ENCODE results near the gene SBSN. TPM values are rescaled to one million over a fixed set of nuclear protein-coding genes. Genes with fewer than 3 reads are reported as not detected.

Gene SBSN, protein sequence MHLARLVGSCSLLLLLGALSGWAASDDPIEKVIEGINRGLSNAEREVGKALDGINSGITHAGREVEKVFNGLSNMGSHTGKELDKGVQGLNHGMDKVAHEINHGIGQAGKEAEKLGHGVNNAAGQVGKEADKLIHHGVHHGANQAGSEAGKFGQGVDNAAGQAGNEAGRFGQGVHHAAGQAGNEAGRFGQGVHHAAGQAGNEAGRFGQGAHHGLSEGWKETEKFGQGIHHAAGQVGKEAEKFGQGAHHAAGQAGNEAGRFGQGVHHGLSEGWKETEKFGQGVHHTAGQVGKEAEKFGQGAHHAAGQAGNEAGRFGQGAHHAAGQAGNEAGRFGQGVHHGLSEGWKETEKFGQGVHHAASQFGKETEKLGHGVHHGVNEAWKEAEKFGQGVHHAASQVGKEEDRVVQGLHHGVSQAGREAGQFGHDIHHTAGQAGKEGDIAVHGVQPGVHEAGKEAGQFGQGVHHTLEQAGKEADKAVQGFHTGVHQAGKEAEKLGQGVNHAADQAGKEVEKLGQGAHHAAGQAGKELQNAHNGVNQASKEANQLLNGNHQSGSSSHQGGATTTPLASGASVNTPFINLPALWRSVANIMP
- 0.09 TPM in 1 of 2 replicates, not detected in the other for total RNA-seq

GRCh38 chr19:35528218-35529038 is at the start of gene SBSN:
SBSN (minus strand) TSS chr19:35528311; CDS start chr19:35528281, 30 bp downstream.

DNA sequence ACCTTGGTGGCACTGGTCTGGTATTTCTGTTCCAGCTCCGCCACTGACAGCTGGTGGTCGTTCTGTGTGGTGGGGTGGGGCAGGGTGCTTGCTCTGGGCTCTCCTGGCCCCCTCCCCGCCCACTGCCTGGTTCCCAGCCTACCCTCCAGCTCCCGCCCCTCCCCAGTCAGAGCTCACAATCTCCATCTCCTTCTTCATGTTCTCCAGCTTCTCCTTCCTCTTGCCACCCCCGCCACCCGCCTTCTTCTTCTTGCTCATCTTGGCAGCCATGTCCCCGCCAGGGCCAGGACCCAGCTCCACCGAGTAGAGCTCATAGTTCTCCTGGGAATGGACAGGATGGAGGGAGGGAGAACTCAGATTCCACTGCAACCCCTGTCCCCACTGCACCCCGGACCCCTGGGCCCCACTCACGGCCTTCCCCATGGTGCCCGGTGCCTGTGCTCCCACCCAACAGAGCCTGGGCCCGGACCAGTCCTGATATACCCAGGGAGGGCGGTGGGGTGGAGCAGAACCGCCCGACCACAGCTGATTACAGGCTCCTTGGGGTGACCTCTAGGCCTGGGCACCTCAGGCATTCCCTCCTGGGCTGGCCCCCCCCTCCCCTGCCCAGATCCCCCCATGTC is 35.2 kb upstream of the SBSN start, which contains the start of gene ATP4A:
TSS of gene ATP4A (minus strand) at position 452 of the 623 bp plus-strand sequence. CDS start at position 423, 29 bp downstream.

GRCh38 chr19:35545001-35545854 is 17.1 kb upstream of the SBSN start, which contains the start of gene TMEM147:
TMEM147 (plus strand) TSS chr19:35545626; CDS start chr19:35545740, 114 bp downstream.

DNA sequence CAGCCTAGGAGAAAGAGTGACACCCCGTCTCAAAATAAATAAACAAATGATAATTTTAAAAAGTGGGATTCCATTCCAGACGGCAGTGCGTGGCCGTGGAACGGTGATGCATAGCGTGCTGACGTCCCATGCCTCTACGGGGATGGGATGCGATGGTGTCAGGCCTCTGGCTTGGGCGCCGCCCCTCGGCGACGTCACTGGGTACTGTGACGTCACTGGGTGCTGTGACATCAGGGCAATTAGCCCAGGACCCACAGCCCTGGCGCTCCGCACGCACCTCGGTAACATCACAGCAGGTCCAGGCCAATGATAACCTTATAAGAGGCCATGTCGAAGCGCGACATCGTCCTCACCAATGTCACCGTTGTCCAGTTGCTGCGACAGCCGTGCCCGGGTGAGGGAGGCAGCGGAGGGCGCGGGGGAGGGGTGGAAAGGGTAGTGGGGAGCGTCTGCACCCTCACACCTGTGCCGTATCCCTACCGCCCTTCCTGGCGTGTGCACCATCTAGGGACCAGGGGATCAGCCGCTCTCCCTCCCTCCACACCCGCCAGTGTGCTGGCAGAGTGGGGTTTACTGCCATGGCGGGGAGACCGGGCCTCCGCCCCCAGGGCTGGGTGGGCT is 5.2 kb upstream of the SBSN start, which contains the start of gene GAPDHS:
TSS of gene GAPDHS (plus strand) at position 256 of the 621 bp plus-strand sequence. CDS start at position 328, 72 bp downstream.

DNA sequence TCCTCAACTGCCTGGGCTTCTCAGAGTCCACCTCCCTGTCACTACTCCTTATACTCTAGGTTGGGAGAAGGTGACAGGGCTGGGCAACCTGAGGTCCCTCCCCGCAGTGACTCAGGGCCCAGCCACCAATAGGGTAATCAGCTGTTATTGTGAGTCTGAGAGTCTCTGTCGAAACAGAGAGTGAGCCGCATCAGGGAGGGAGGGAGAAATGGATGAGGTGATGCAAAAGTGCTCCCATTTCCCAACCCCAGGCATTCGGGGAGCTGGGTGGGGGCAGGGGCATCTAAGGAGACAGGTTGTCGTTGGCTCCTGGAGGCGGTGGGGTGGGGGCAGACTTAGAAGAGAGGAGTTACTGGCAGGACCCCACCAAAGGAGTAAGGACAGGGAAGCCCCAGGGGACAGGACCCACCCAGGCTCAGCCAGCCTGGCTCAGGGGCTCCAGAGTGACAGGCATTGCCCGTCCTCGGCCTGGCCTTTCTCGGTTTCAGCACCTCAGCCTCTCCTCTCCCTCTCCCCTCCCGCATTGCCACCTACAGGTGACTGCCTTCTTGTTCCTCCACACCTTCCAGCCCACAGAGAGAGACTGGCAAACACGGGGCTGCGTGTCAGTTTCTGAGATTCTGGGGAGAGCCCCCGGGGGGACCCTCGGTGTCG is 14.4 kb downstream of the SBSN start, which contains the start of gene DMKN:
TSS of gene DMKN (minus strand) at position 22 of the 654 bp plus-strand sequence. CDS start 174 bp downstream, outside the sequence.

DNA sequence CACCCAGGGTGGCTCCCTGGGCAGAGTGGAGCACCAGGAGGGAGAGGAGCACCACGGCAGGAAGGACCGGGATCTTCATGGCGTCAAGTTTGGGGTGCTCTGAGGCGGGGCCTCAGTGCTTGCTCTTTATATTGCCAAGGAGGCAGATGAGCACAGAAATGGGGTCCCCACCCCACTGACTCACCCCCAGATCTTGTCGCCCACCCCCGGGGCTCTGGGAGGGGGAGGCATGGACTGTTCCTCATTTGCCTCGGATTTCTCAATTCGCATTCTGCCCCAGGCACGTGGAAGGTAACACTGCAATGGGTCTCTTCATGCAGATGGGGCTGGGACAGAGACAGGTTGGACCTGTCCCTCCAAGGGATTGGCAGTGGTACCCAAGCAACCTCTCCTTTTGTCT is 37.7 kb downstream of the SBSN start, which contains the start of gene KRTDAP:
TSS of gene KRTDAP (minus strand) at position 101 of the 400 bp plus-strand sequence. CDS start at position 79, 22 bp downstream.

Other genes starting within 250 kb of the SBSN start
- under 0.01 and 0.09 TPM in 2 replicates for gene HAMP, start 245.8 kb downstream of the SBSN start, total RNA-seq
- not detected in 2 replicates for gene MAG, start 236.2 kb downstream of the SBSN start, total RNA-seq
- gene CD22, start 199.1 kb downstream of the SBSN start, total RNA-seq, result not detected in 2 replicates
- gene FFAR1, start 180.4 kb downstream of the SBSN start, total RNA-seq, result not detected in 2 replicates
- not detected in 2 replicates for gene FFAR3, start 169.9 kb downstream of the SBSN start, total RNA-seq
- gene GPR42, start 157.2 kb downstream of the SBSN start, total RNA-seq, result not detected in 2 replicates
- not detected in 2 replicates for gene FFAR2, start 80.1 kb downstream of the SBSN start, total RNA-seq
- not detected in 2 replicates for gene KRTDAP, start 37.8 kb downstream of the SBSN start, total RNA-seq
- not detected in 2 replicates for gene DMKN, start 14.7 kb downstream of the SBSN start, total RNA-seq
- not detected in 2 replicates for gene GAPDHS, start 5.1 kb upstream of the SBSN start, total RNA-seq
- gene TMEM147, start 17.3 kb upstream of the SBSN start, total RNA-seq, result 72.9 and 73.4 TPM in 2 replicates
- not detected in 2 replicates for gene ATP4A, start 35.3 kb upstream of the SBSN start, total RNA-seq
- gene PMIS2, start 57.9 kb upstream of the SBSN start, total RNA-seq, result not detected in 2 replicates
- gene HAUS5, start 84.4 kb upstream of the SBSN start, total RNA-seq, result 6.5 and 6.7 TPM in 2 replicates
- 35.3 and 36.1 TPM in 2 replicates for gene RBM42, start 100.7 kb upstream of the SBSN start, total RNA-seq
- gene ETV2, start 113.4 kb upstream of the SBSN start, total RNA-seq, result 0.09 and 0.18 TPM in 2 replicates
- 365 and 476 TPM in 2 replicates for gene COX6B1, start 120.0 kb upstream of the SBSN start, total RNA-seq
- gene UPK1A, start 138.2 kb upstream of the SBSN start, total RNA-seq, result not detected in 2 replicates
- not detected in 2 replicates for gene ZBTB32, start 176.2 kb upstream of the SBSN start, total RNA-seq
- gene KMT2B, start 189.7 kb upstream of the SBSN start, total RNA-seq, result 6.2 and 8.8 TPM in 2 replicates
- 0.09 and 1.3 TPM in 2 replicates for gene IGFLR1, start 214.1 kb upstream of the SBSN start, total RNA-seq
- 2.9 and 4.8 TPM in 2 replicates for gene U2AF1L4, start 217.1 kb upstream of the SBSN start, total RNA-seq
- 10.3 and 18.1 TPM in 2 replicates for gene PSENEN, start 217.3 kb upstream of the SBSN start, total RNA-seq
- 4.0 and 9.5 TPM in 2 replicates for gene LIN37, start 220.3 kb upstream of the SBSN start, total RNA-seq
- 0.09 and 2.8 TPM in 2 replicates for gene HSPB6, start 228.7 kb upstream of the SBSN start, total RNA-seq
- 2.2 and 2.3 TPM in 2 replicates for gene PROSER3, start 229.9 kb upstream of the SBSN start, total RNA-seq
- 1.3 and 1.4 TPM in 2 replicates for gene ARHGAP33, start 247.3 kb upstream of the SBSN start, total RNA-seq

All from endothelial cell of coronary artery (primary cell).